ENCODE data around the gene RBFOX1. TPM values are rescaled to one million over a fixed set of nuclear protein-coding genes. Genes with fewer than 3 reads are reported as not detected.

RBFOX1 gene
- total and polyA plus RNA-seq, 2 donors from 2014 or later, result 0.24 to 0.66 TPM

- intact Hi-C loops (cut with DNase I), result no loop called here
- DNase-seq (no peak), FAIRE-seq (no peak)
- Histone ChIP-seq H3K9me3 (ENCODE audit: control insufficient read depth in 2 of 3, insufficient read depth in 1 of 3, low read length in 3 of 3) (no peaks in the 10 kb centered on the region), H3K27me3 (ENCODE audit: control insufficient read depth, insufficient read depth, low read length) (no peaks in the 10 kb centered on the region), H3K4me3 (ENCODE audit: low read length in 3 of 3) (no peak overlapping the region), H3K4me1 (ENCODE audit: control insufficient read depth in 2 of 3, insufficient read depth in 2 of 3, low read depth in 1 of 3, low read length in 3 of 3) (no peaks in the 10 kb centered on the region), H3K9ac (ENCODE audit: low read length in 3 of 3) (no peak overlapping the region), H3K36me3 (ENCODE audit: control insufficient read depth in 2 of 3, insufficient read depth in 3 of 3, low read length in 3 of 3) (no peaks in the 10 kb centered on the region), H3K27ac (ENCODE audit: low read depth in 2 of 2, low read length in 2 of 2) (no peak overlapping the region)
- TF ChIP-seq CTCF (IDR thresholded peaks at IDR 0.05; ENCODE audit: borderline replicate concordance, extremely low read depth, insufficient read depth), result no peak
These were observed 110.5 kb downstream of the RBFOX1 start for GRCh38 chr16:7443142-7443541.

GRCh38 chr16:7443648-7444365 is 111.2 kb downstream of the RBFOX1 start:
- Histone ChIP-seq H3K27me3 (ENCODE audit: control insufficient read depth, insufficient read depth, low read length) (no peaks in the 10 kb centered on the region), H3K4me1 (ENCODE audit: control insufficient read depth in 2 of 3, insufficient read depth in 2 of 3, low read depth in 1 of 3, low read length in 3 of 3) (no peaks in the 10 kb centered on the region), H3K9ac (ENCODE audit: low read length in 3 of 3) (no peak overlapping the region), H3K9me3 (ENCODE audit: control insufficient read depth in 2 of 3, insufficient read depth in 1 of 3, low read length in 3 of 3) (no peaks in the 10 kb centered on the region), H3K4me3 (ENCODE audit: low read length in 3 of 3) (no peak overlapping the region), H3K36me3 (ENCODE audit: control insufficient read depth in 2 of 3, insufficient read depth in 3 of 3, low read length in 3 of 3) (no peaks in the 10 kb centered on the region), H3K27ac (ENCODE audit: low read depth in 2 of 2, low read length in 2 of 2) (no peak overlapping the region)
- DNase-seq, result no peak
- no peak for FAIRE-seq
- intact Hi-C loops (cut with DNase I), result no loop called here
- TF ChIP-seq CTCF (IDR thresholded peaks at IDR 0.05; ENCODE audit: borderline replicate concordance, extremely low read depth, insufficient read depth), result no peak

- Histone ChIP-seq H3K4me3 (ENCODE audit: low read length in 3 of 3) (no peak overlapping the region), H3K9ac (ENCODE audit: low read length in 3 of 3) (no peak overlapping the region), H3K27ac (ENCODE audit: low read depth in 2 of 2, low read length in 2 of 2) (no peak overlapping the region), H3K9me3 (ENCODE audit: control insufficient read depth in 2 of 3, insufficient read depth in 1 of 3, low read length in 3 of 3) (no peaks in the 10 kb centered on the region), H3K36me3 (ENCODE audit: control insufficient read depth in 2 of 3, insufficient read depth in 3 of 3, low read length in 3 of 3) (no peaks in the 10 kb centered on the region), H3K27me3 (ENCODE audit: control insufficient read depth, insufficient read depth, low read length) (no peaks in the 10 kb centered on the region), H3K4me1 (ENCODE audit: control insufficient read depth in 2 of 3, insufficient read depth in 2 of 3, low read depth in 1 of 3, low read length in 3 of 3) (no peaks in the 10 kb centered on the region)
- DNase-seq (no peak), FAIRE-seq (no peak)
- no peak for TF ChIP-seq CTCF (IDR thresholded peaks at IDR 0.05; ENCODE audit: borderline replicate concordance, extremely low read depth, insufficient read depth)
- intact Hi-C loops (cut with DNase I), result no loop called here
These were observed 116.7 kb downstream of the RBFOX1 start for GRCh38 chr16:7449306-7449705.
